HT1080 (cell line): ENCODE measurements around the gene MYBL2. TPM values are rescaled to one million over a fixed set of nuclear protein-coding genes. Genes with fewer than 3 reads are reported as not detected.
A peak's percentile ranks its signal among the peaks of the same experiment; 100 is the strongest.
"Not testable (repeated sequence)": the region's sequence is repeated elsewhere in the genome, so short reads cannot be mapped to it uniquely, and the experiment has no call there.

Experiments
- DNase-seq: peaks from one replicate; pipeline ENCODE4 v3.0.0-alpha.2; 2015; ENCODE audit warnings: low read depth
- polyA plus RNA-seq, 2 experiments: library from polyadenylated mRNA; depleted of rRNA; stranded (reverse); fragments of >200 nt; gene quantifications; 2 replicates each; pipeline ENCODE4 v1.2.3, GENCODE V29; 2015
- total RNA-seq: library from RNA; depleted of rRNA; stranded (reverse); fragments of >200 nt; shearing (Covaris generic); gene quantifications from 2 replicates; pipeline ENCODE4 v1.2.3, GENCODE V29; 2014; rRNA removed

MYBL2 gene
- total RNA-seq, result 29.7 and 40.4 TPM in 2 replicates
- polyA plus RNA-seq (2015; cell fraction: cytosol; rRNA removed), result 26.0 and 29.5 TPM in 2 replicates
- polyA plus RNA-seq (2015; cell fraction: nucleus; rRNA removed), result 12.3 and 14.9 TPM in 2 replicates

DNA sequence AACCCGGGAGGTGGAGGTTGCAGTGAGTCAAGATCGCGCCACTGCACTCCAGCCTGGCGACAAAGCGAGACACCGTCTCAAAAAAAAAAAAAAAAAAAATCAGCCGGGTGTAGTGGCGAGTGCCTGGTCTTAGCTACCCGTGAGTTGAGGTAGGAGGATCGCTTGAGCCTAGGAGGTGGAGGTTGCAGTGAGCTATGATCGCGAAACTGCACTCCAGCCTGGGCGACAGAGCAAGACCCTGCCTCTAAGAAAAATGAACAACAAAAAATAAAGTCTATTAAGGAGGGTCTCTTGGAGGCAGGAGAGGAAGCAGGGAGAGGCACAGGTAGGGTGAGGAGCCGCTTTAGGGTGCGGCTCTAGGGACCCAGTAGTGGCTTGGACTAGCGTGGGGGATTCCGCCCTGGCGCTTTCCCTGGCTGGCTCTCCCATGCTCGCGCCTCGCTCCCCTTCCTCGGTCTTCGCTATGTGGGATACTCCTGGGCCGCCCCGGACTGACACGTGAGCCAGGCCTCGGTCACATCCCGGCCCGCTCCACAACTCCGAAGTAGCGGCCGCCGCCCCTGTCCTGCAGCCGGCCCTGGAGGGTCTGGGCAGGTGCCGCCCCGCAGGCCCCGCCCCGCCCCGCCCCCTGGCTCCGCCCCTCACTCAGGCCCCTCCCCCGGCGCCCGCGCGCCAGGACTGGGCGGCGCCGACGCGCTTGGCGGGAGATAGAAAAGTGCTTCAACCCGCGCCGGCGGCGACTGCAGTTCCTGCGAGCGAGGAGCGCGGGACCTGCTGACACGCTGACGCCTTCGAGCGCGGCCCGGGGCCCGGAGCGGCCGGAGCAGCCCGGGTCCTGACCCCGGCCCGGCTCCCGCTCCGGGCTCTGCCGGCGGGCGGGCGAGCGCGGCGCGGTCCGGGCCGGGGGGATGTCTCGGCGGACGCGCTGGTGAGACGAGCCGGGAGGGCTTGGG, at the start of gene MYBL2:
TSS of gene MYBL2 (plus strand) at position 739 of the 953 bp plus-strand sequence. CDS start at position 909, 170 bp downstream.
- no peak for DNase-seq

DNA sequence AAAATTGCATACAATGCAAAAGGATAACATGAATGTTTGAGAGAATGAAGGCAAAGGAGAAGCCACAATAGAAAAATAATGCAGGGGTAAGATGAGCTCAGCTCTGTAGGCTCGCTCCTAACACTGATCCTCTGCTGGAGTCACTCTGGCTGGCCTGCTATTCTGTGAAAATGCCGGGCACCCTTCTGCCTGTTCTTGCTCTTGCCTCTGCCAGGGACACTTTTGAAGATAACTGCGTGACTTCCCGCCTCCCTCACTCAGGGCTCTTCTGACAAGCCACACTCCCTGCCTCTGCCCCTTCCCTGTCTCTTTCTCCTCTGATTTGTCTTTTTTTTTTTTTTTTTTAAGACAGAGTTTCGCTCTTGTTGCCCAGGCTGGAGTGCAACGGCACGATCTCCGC, 35.3 kb upstream of the MYBL2 start:
- no peak for DNase-seq

DNA sequence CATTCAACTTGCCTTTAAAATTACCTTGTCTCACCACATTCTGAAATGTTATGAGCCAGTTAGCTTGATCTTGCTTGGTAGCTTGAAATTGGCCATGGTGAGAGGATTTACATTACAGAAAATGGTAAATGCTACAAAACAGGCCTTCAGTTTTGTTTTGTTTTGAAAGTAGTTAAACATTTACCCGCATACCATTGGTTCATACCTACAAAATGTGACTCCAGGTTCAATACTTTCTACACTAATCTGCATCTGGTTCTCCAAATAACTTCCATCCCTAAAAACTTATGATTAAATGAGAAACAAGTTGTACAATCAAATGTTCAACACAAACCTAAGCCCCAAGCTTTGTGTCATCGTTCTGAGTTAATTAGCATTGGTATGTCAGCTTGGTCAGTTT, 30.5 kb upstream of the MYBL2 start:
- DNase-seq, result no peak

DNA sequence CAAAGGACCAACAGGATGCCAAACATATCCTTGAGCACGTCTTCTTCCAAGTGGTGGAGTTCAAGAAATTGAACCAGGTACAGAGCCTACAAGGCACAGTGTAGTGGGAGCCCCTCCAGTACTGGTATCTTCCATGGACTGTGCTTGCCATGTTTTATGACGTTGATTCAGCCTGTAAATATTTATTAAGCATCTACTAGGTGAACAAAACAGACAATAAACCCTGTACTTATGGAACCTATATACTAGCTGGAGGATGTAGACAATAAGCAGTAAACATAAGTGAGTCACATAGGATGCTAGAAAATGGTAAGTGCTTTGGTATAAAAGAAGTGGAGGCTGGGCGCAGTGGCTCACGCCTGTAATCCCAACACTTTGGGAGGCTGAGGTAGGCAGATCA, 24.4 kb upstream of the MYBL2 start:
- no peak for DNase-seq

DNA sequence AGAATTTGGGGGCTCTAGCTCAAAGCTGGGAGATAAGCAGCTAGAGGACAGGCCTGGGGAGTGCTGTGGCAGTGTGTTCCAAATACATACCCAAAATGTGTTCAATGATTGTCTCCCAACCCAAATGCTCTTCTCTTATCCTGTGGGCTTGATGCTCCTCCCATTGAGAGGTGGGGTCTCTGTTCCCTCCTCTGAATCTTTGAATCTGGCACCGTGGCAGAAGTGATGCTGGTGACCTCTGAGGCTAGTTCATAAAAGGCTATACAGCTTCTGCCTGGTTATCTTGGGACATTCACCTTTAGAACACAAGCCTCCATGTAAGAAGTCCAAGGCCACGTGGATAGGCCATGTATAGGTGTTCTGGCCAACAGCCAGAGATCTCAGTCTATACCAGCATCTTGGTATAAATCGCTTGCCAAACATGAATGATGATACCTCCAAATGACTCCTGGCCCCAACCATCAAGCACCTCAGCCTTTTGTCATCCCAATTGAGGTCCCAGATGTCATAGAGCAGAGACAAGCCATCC, 15.9 kb upstream of the MYBL2 start:
- DNase-seq, result no peak

DNA sequence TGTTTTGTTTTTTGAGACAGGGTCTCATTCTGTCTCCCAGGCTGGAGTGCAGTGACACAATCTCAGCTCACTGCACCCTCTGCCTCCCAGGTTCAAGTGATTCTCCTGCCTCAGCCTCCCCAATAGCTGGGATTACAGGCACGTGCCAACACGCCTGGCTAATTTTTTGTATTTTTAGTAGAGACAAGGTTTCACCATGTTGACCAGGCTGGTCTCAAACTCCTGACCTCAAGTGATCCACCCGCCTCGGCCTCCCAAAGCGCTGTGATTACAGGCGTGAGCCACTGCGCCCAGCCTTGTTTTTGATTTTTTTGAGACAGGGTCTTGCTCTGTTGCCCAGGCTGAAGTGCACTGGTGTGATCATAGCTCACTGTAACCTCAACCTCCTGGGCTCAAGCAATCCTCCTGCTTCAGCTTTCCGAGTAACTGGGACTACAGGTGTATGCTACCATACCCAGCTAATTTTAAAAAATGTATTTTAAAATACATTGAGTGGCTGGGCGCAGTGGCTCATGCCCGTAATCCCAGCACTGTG, 15.2 kb upstream of the MYBL2 start:
- not testable (repeated sequence) for DNase-seq

DNA sequence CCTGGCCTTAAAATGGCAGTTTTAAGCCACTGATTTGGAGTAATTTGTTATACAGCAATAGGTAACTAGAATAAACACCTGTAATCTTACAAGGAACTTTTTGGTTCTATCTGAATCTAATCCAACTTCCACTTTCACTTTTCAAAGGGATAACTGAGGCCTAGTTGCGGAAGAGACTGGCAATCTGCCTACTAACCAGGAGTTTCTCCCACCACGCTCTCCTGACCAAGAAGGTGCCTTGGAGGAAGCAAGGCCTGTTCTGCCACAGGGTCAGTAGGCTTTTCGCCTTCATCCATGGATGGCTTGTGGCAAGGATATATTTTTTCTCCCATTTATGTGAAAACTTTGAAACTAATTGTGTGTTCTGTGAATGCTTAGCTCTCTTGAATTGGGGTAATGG, 12.9 kb upstream of the MYBL2 start:
- DNase-seq, result no peak

DNA sequence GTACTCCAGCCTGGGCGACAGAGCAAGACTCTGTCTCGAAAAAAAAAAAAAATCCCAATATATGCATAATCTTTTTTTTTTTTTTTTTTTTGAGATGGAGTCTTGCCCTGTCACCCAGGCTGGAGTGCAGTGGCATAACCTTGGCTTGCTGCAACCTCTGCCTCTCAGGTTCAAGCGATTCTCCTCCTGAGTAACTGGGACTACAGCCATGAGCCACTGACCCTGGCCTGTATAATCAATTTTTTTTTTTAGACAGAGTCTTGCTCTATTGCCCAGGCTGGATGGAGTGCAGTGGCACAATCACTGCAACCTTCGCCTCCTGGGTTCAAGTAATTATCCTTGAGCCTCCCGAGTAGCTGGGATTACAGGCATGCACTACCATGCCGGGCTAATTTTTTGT, 11.7 kb upstream of the MYBL2 start:
- DNase-seq, result not testable (repeated sequence)

DNA sequence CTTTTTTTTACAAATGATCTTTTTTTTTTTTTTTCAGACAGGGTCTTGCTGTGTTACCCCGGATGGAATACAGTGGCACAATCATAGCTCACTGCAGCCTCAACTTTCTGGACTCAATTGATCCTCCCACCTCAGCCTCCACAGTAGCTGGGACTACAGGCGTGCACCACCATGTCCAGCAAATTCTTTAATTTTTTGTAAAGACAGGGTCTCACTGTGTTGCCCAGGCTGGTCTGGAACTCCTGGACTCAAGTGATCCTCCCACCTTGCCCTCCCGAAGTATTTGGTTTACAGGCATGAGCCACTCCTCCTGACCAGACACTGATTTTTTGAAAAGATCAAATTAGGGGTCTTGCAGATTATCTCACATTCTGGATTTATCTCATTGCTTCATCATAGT, 11.0 kb upstream of the MYBL2 start:
- no peak for DNase-seq

DNA sequence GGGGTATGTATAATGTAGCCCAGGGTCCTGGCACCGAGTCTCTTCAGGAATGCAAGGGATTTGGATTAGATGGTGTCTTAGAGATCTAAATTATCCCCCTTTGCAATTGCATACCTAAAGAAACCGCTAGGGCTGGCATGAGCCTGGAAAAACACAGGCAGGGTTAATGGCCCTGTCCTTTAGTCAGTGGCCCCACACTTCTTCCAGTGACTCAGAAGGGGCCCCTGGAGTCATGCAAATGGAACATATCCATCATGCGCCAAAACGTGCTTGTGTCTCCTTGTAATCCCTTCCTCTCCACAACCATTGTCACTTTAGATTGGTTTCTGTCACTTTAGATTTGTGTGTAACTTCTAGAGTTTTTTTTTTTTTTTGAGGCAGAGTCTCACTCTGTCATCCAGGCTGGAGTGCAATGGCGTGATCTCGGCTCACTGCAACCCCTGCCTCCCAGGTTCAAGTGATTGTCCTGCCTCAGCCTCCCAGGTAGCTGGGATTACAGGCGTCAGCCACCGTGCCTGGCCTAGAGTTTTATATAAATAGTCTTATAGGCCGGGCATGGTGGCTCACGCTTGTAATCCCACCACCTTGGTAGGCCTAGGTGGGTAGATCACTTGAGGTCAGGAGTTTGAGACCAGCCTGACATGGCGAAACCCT, 8.7 kb upstream of the MYBL2 start:
- peak; percentile 41 for DNase-seq

DNA sequence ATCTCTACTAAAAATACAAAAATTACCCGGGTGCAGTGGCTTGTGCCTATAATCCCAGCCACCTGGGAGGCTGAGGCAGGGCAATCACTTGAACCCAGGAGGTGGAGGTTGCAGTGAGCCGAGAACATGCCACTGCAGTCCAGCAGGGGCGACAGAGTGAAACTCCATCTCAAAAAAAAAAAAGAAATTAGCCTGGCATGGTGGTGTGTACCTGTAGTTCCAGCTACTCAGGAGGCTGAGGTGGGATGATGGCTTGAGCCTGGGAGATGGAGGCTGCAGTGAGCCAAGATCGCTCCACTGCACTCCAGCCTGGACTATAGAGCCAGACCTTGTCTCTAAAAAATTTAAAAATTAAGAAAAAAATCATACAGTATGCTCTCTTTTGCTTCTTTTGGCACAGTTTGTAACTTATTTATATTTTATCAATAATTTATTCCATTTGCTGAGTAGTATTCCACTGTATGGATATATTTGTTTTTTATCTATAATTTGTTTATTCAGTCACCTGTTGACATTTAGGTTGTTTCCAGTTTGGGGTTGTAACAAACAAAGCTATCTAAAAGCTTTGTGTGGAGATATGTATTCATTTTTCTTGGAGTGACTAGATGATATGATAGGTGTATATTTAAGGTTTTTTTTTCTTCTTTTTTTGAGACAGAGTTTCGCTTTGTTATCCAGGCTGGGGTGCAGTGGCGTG, 8.0 kb upstream of the MYBL2 start:
- DNase-seq, result no peak

DNA sequence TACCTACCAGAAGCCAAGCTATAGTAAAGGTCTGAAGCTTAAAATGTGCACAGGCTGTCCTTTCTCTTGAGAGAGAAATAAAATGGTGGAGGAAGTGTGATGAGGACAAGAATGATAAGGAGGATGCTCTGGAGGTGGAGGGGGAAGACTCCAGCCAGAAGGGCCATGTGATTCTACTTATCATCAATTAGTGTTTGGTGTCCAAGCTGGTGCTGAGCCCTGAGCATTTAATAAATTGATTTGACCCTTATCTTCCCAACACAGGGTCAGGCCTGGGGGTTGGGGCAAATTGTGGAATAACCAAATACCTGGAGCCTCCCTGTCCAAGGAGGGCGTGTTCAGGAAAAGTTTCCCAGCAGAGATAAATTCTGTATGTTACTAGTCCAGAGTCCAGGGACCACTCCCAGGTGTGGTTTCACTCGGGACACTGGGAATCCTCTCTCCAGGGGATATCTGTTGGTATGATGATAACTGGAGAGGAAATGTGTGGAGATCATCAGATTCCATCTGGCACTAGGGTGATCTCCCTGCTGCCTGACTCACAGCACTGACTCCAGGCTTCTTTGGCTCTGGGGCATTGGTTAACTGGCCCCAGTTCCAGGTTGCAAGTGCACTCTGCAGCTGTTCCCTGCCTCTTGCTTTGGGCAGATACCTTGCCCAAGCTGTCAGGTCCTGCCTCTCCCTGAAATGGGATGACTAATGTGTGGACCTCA, 3.8 kb upstream of the MYBL2 start:
- DNase-seq, result peak; percentile 36

DNA sequence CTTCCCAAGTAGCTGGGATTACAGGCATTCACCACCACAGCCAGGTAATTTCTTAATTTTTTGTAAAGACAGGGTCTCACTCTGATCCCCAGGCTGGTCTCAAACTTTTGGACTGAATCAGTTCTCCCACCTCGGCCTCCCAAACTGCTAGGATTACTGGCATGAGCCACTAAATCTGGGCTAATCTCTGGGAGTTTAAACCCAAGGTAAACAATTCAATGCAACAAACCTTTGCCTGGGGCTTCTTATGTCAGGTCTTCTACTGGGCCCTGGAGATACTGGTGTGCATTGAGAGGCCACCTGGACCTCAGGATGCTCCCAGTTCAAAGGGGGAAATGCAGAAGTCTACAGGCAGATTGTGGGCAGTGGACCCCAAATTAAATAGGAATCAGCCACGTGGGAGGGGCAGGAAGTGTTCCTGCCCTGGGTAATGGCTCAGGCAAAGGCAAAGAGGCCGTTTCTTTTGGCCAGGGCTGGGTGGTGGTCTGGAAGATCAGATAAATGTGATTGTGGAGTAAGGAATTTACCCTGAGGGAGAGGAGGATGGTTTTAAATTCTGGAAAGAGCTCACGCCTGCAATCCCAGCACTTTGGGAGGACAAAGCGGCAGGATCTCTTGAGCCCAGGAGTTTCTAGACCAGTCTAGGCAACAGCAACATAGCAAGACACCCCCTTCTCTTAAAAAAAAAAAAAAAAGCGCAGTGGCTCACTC, 1.3 kb upstream of the MYBL2 start:
- DNase-seq, result no peak

DNA sequence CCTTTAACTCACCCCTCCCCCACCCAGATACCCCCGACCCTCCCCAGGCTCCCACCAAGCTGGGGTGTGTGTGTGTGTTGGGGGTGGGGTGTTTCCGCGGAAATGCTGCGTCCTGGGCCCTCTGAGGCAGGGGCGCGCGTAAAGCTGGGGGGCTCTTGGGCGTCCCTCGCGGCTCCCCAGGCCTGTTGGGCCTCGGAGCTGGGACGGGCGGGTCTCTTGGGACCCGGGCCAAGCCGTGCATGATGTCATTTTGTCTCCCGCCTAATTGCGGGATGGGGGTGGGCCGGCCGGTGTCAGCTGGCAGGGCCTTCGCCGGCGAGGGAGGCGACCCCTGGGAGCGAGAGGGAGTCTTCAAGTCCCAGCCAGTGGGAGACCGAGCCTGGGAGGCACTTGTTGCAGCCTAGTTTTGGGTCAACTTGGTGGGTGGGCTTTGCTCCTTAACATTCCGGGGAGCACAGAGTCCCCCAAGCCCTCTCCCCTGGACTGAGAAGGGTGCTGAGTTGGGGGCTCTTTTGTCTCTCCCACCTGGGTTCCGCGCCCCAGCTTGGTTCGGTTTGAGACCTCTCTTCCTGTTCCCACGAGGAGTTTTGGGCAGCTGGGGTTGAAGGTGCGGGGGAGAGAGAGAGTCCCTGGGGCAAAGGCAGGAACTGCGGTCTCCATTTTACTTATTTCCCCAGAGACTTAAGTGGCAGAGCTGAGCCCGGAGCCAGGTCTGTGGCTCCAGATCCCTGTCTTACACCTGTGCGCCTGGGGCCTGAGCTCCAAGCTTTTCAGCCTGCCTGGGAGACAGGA, 623 bp downstream of the MYBL2 start:
- no peak for DNase-seq

DNA sequence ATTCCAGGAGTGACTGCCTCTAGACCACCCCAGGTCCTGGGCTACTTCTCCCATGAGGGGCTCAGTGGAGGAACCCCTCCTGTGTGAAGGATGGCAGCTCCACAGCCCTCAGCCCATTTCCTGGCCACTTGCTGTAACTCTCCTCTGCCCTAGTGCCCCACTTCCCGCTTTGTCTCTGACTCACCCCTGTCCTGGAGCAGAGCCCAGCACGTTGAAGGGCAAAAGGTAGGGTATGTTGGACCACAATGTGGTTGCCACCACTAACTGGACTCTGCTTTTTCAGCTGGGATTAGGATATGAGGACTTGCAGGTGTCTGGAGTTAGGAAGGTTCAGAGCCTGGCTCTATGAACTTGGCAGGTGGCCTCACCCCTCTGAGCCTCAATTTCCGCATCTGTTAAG, 2.4 kb downstream of the MYBL2 start:
- DNase-seq, result peak; percentile 87

DNA sequence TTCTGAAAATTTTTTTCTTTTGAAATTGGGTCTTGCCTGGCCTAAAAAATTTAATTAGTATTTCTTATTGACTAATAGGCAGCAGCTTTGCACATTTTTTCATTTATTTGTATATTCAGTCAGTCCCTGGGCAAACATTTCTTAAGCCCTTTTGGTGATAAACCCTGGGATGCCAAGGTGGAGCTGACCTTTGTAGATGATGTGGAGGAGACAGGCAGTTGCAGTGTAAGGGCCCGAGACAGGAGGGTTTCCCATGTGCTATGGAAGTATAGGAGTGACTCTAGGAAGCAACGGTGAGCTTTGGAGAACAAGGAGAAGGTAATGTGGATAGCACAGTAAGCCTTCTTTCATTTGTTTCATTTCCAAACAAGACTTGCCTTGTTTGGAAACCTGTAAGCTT, 3.5 kb downstream of the MYBL2 start:
- DNase-seq, result no peak

DNA sequence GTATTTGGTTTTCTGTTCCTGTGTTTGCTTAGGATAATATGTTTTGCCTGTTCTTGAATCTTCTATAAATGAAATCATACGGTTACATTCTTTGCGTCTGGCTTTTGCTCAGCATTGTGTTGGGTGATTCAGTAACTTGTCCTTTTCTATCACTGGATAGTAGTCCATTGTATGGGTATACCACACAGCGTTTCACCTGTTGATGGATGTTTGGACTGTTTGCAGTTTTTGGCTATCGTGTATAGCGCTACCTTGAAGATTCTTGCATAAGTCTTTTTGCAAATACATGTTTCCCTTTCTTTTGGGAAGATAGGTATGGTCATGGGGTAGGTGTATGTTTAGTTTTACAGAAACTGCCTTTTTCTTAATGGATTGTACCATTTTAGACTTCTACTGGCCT, 9.5 kb downstream of the MYBL2 start:
- no peak for DNase-seq

DNA sequence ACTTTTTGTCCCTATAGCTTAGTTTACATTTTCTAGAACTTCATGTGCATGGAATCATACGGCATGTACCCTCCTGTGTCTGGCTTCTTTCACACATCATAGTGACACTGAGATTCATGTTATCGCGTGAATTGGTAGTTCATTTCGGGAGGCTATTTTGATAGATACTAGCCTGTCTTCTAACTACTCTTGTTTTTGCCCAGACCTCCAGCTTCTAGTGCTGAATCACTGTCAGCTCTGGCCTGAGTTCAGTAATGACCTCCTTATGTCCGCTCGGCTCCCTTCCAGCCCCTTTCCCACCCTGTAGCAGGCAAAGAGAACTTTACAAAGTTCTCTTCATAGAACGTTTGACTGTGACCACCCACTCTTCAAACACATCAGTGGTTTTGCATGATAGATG, 14.1 kb downstream of the MYBL2 start:
- no peak for DNase-seq

DNA sequence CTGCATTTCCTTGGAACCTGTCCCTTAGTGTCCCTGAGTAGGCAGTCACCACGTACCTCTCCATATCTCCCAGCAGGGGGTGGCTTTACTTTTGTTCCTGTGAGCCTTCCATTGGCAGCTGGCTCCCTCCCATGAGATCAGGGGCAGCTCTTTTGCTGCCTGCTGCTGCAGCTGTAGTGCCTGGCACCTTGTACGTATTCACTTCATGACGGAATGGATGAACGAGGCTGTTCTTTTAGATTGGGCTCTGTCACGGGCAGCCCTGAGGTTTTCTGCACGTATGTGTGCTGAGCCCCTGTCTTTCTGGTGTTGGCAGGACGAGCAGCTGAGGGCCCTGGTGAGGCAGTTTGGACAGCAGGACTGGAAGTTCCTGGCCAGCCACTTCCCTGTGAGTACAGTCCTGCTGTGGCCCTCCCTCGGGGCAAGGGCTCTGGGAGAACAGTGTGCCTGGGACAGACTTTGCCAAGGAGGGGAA, 14.6 kb downstream of the MYBL2 start:
- DNase-seq, result no peak
